ENCODE measurements around the gene TDRD12. TPM values are rescaled to one million over a fixed set of nuclear protein-coding genes. Genes with fewer than 3 reads are reported as not detected.

TDRD12 gene
- total and polyA plus RNA-seq, 2 experiments from 2014 or later, result 0.68 to 2.8 TPM

- Histone ChIP-seq H3K4me3 (no peak overlapping the region), H3K27ac (ENCODE audit: low read depth) (no peak overlapping the region), H4K20me1 (replicated peaks; ENCODE audit: insufficient read depth) (no peaks in the 10 kb centered on the region), H3K4me1 (ENCODE audit: insufficient read depth) (no peaks in the 10 kb centered on the region), H3K36me3 (ENCODE audit: insufficient read depth) (no peaks in the 10 kb centered on the region), H2AFZ (peak overlapping the region; percentile 89; the same call in 1 of the 2 replicates), H3K9me2 (ENCODE audit: insufficient read depth) (no peaks in the 10 kb centered on the region; the same call in 1 of the 2 replicates), H3K27me3 (ENCODE audit: insufficient read depth) (no peaks in the 10 kb centered on the region), H3K79me2 (replicated peaks; ENCODE audit: insufficient read depth) (no peaks in the 10 kb centered on the region), H3F3A (replicated peaks; ENCODE audit: low read depth) (no peaks in the 10 kb centered on the region), H3K4me2 (no peak overlapping the region)
- H3K4me3 Mint-ChIP-seq, result no peak overlapping the region
- no peaks in the 10 kb centered on the region for H3K9me3 Mint-ChIP-seq
- TF ChIP-seq POLR2AphosphoS5 (IDR thresholded peaks at IDR 0.05; ENCODE audit: low read depth) (no peak), CTCF (conservative IDR thresholded peaks at IDR 0.05; ENCODE audit: low read depth in 2 of 2) (peak in 1 of 2 experiments; percentile 33; a peak in 2 of 4 replicates)
- no peak overlapping the region for H3K27ac Mint-ChIP-seq
- DNase-seq (ENCODE audit: low spot score) (no peak), ATAC-seq (no peak)
- peaks cover 4% of the 10 kb centered on the region for H3K27me3 Mint-ChIP-seq (ENCODE audit: insufficient read depth, low read depth, poor library complexity)
- peaks cover 11% of the 10 kb centered on the region; the same call in 2 of the 3 replicates for H3K4me1 Mint-ChIP-seq
- no peaks in the 10 kb centered on the region for H3K36me3 Mint-ChIP-seq (ENCODE audit: low read depth)
Observed at GRCh38 chr19:32870981-32871451, 151.4 kb downstream of the TDRD12 start.

GRCh38 chr19:32872391-32872790, 152.8 kb downstream of the TDRD12 start:
- no peak overlapping the region for H3K4me3 ChIP-seq
- no peak for ATAC-seq
- H3K27ac Mint-ChIP-seq, result no peak overlapping the region
- no peak for TF ChIP-seq CTCF (conservative IDR thresholded peaks at IDR 0.05; ENCODE audit: low read depth in 2 of 2)
- TF ChIP-seq EZH2phosphoT487 (IDR thresholded peaks at IDR 0.05; ENCODE audit: unreplicated experiment), result no peak
- TF ChIP-seq CREB1 (CRISPR knock-in tag; IDR thresholded peaks at IDR 0.05; ENCODE audit: low read depth), result no peak
- TF ChIP-seq EZH2 (IDR thresholded peaks at IDR 0.05; ENCODE audit: low read depth, unreplicated experiment), result no peak
- TF ChIP-seq ZNF114 (CRISPR knock-in tag; IDR thresholded peaks at IDR 0.05), result no peak
- no peak for TF ChIP-seq ZNF331 (CRISPR knock-in tag; IDR thresholded peaks at IDR 0.05; ENCODE audit: low read depth)
- TF ChIP-seq, protein P1, sequence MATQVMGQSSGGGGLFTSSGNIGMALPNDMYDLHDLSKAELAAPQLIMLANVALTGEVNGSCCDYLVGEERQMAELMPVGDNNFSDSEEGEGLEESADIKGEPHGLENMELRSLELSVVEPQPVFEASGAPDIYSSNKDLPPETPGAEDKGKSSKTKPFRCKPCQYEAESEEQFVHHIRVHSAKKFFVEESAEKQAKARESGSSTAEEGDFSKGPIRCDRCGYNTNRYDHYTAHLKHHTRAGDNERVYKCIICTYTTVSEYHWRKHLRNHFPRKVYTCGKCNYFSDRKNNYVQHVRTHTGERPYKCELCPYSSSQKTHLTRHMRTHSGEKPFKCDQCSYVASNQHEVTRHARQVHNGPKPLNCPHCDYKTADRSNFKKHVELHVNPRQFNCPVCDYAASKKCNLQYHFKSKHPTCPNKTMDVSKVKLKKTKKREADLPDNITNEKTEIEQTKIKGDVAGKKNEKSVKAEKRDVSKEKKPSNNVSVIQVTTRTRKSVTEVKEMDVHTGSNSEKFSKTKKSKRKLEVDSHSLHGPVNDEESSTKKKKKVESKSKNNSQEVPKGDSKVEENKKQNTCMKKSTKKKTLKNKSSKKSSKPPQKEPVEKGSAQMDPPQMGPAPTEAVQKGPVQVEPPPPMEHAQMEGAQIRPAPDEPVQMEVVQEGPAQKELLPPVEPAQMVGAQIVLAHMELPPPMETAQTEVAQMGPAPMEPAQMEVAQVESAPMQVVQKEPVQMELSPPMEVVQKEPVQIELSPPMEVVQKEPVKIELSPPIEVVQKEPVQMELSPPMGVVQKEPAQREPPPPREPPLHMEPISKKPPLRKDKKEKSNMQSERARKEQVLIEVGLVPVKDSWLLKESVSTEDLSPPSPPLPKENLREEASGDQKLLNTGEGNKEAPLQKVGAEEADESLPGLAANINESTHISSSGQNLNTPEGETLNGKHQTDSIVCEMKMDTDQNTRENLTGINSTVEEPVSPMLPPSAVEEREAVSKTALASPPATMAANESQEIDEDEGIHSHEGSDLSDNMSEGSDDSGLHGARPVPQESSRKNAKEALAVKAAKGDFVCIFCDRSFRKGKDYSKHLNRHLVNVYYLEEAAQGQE (IDR thresholded peaks at IDR 0.05; ENCODE audit: unreplicated experiment), result no peak
- TF ChIP-seq, protein P2, sequence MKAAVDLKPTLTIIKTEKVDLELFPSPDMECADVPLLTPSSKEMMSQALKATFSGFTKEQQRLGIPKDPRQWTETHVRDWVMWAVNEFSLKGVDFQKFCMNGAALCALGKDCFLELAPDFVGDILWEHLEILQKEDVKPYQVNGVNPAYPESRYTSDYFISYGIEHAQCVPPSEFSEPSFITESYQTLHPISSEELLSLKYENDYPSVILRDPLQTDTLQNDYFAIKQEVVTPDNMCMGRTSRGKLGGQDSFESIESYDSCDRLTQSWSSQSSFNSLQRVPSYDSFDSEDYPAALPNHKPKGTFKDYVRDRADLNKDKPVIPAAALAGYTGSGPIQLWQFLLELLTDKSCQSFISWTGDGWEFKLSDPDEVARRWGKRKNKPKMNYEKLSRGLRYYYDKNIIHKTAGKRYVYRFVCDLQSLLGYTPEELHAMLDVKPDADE (IDR thresholded peaks at IDR 0.05), result no peak

More at GRCh38 chr19:32872391-32872790, 152.8 kb downstream of the TDRD12 start:
- H3K27me3 Mint-ChIP-seq (ENCODE audit: insufficient read depth, low read depth, poor library complexity), result peaks cover 8% of the 10 kb centered on the region
- Histone ChIP-seq H3K27ac (ENCODE audit: low read depth) (no peak overlapping the region), H3K27me3 (ENCODE audit: insufficient read depth) (no peaks in the 10 kb centered on the region), H3K36me3 (ENCODE audit: insufficient read depth) (no peaks in the 10 kb centered on the region), H4K20me1 (replicated peaks; ENCODE audit: insufficient read depth) (no peaks in the 10 kb centered on the region), H2AFZ (no peak overlapping the region), H3K79me2 (replicated peaks; ENCODE audit: insufficient read depth) (no peaks in the 10 kb centered on the region), H3K4me1 (ENCODE audit: insufficient read depth) (no peaks in the 10 kb centered on the region), H3K4me2 (no peak overlapping the region), H3K9me2 (ENCODE audit: insufficient read depth) (no peaks in the 10 kb centered on the region; the same call in 1 of the 2 replicates), H3F3A (replicated peaks; ENCODE audit: low read depth) (no peaks in the 10 kb centered on the region)
- H3K4me3 Mint-ChIP-seq, result no peak overlapping the region
- H3K36me3 Mint-ChIP-seq (ENCODE audit: low read depth), result no peaks in the 10 kb centered on the region
- H3K9me3 Mint-ChIP-seq, result no peaks in the 10 kb centered on the region
- peaks cover 11% of the 10 kb centered on the region for H3K4me1 Mint-ChIP-seq
- no peak for DNase-seq (ENCODE audit: low spot score)
